PC-3 (cell line): ENCODE data around the gene ARHGAP27.

Experiments
- EZH2 ChIP-seq: fragments of 300-600 bp; sonication (generic); IDR thresholded peaks from one replicate; pipeline ENCODE4 v1.6.1; 2017; ENCODE audit warnings: antibody characterized with exemption, mild to moderate bottlenecking, low read length; ENCODE audit not compliant: unreplicated experiment
- EZH2phosphoT487 ChIP-seq: fragments of 300-600 bp; sonication (generic); IDR thresholded peaks from 2 replicates; pipeline ENCODE4 v1.6.1; 2018; ENCODE audit warnings: mild to moderate bottlenecking, antibody characterized with exemption, low read length, borderline replicate concordance
- TF ChIP-seq, protein P1 (sequence below): fragments of 300-600 bp; sonication (generic); conservative IDR thresholded peaks from 2 replicates; pipeline ENCODE4 v1.5.1; 2017; ENCODE audit warnings: antibody characterized with exemption, low read depth, mild to moderate bottlenecking, low read length

DNA sequence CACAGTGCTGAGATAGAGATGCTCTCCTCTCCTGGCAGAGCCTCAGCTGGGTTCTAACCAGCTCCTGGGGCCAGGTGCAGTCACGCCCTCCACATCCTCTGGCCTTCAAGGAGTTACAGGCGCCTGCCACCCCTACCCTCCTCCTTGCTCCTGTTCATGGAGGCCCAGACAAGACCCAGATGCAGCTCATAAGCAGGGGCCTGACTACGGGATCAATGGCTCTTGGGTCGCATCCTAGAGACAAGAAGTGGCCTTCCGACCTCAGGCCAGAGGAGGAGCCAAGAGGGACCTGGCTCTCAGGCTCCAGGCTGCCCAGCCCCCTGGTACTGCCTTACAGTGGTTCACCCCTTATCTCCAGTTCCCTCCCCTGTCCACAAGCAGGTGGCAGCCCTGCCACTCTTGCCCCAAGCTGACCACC is 23.0 kb downstream of the ARHGAP27 start:
- TF ChIP-seq, protein P1, sequence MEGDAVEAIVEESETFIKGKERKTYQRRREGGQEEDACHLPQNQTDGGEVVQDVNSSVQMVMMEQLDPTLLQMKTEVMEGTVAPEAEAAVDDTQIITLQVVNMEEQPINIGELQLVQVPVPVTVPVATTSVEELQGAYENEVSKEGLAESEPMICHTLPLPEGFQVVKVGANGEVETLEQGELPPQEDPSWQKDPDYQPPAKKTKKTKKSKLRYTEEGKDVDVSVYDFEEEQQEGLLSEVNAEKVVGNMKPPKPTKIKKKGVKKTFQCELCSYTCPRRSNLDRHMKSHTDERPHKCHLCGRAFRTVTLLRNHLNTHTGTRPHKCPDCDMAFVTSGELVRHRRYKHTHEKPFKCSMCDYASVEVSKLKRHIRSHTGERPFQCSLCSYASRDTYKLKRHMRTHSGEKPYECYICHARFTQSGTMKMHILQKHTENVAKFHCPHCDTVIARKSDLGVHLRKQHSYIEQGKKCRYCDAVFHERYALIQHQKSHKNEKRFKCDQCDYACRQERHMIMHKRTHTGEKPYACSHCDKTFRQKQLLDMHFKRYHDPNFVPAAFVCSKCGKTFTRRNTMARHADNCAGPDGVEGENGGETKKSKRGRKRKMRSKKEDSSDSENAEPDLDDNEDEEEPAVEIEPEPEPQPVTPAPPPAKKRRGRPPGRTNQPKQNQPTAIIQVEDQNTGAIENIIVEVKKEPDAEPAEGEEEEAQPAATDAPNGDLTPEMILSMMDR, result no peak
- TF ChIP-seq EZH2 (no peak), EZH2phosphoT487 (no peak)
